HG03159 (cell line): ENCODE data around the gene C11orf68.
"Not testable (repeated sequence)": the region's sequence is repeated elsewhere in the genome, so short reads cannot be mapped to it uniquely, and the experiment has no call there.

ENCODE experiments used
- ATAC-seq: cut with Tn5 transposase; IDR thresholded peaks from one replicate; pipeline ENCODE4 v1.9.1; 2021; ENCODE audit warnings: mild to moderate bottlenecking, moderate library complexity; ENCODE audit not compliant: unreplicated experiment

The C11orf68 gene

GRCh38 chr11:65915101-65915820 is 3.6 kb downstream of the C11orf68 start:
- ATAC-seq, result no peak

GRCh38 chr11:65912845-65913244 is 6.0 kb downstream of the C11orf68 start:
- ATAC-seq, result no peak

DNA sequence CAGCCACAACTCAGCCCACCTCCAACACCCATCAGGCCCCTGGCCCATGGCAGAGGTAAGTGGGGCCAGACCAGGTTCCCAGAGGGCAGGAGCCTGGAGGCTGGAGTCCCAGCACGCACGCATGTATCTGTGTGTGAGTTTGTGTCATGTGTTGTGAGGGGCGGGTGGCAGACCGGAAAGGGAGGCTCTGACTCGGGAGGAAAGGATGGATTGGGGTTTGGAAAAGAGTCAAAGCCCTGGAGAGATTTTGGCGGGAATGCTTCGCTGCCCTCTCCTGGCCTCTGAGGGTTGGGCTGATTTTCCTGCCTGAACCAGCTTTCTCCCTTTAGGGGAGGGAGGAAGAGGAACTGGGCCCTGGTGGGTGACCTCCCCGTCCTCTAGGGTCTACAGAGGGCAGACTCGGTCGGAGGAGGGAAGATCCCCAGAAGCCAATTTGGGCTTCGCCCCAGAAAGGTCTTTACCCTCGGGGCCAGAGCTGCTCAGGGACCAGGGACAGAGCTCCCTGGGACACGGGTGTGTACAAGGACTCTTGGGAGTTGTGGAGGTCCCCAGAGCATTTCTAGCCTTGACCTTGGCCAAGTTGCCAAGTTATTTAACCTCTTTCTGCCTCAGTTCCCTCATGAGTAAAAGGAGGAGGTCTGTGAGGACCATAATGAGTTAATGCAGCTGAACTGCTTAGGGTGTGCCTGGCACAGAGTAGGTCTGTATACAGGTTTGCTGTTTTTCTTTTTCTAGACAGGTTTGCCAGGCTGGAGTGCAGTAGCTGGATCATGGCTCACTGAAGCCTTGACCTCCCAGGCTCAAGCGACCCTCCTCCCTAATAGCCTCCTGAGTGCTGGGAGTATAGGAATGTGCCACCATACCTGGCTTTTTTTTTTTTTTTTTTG is 6.9 kb downstream of the C11orf68 start:
- no peak for ATAC-seq

GRCh38 chr11:65907878-65908277 is 11.0 kb downstream of the C11orf68 start:
- ATAC-seq, result no peak

- ATAC-seq, result no peak
These were observed 12.3 kb downstream of the C11orf68 start for GRCh38 chr11:65906602-65907001.

- ATAC-seq, result no peak
These were observed 15.1 kb downstream of the C11orf68 start for GRCh38 chr11:65903715-65904114.

DNA sequence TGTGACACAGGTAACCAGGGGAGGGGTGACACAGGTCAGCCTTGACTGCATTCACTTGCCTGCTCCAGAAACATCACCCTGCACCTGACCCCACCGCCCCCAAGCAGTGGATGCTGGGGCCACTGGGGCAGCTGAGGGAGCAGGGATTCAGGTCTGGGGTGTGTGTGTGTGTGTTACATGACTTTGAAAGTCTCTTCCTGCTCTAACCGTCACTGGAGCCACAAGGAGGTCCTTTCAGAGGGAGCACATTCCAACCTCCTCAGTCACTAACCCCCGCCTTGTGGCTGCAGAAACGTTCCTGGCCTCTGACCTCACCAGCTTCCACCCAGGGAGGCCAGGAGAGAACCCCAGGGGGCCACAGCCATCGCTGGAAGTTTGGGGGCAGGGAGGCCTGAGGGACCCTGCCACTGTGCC is 15.8 kb downstream of the C11orf68 start:
- no peak for ATAC-seq

- no peak for ATAC-seq
These were observed 18.0 kb downstream of the C11orf68 start for GRCh38 chr11:65900899-65901180.

GRCh38 chr11:65900125-65900898 is 18.6 kb downstream of the C11orf68 start, which contains the start of gene FOSL1:
TSS of gene FOSL1 (minus strand) at chr11:65900388. CDS start at chr11:65900339, 49 bp downstream.
- peak; percentile 78 for ATAC-seq

- ATAC-seq, result no peak
These were observed 19.3 kb downstream of the C11orf68 start for GRCh38 chr11:65899356-65900124.

GRCh38 chr11:65898656-65899355 is 20.1 kb downstream of the C11orf68 start:
- no peak for ATAC-seq

DNA sequence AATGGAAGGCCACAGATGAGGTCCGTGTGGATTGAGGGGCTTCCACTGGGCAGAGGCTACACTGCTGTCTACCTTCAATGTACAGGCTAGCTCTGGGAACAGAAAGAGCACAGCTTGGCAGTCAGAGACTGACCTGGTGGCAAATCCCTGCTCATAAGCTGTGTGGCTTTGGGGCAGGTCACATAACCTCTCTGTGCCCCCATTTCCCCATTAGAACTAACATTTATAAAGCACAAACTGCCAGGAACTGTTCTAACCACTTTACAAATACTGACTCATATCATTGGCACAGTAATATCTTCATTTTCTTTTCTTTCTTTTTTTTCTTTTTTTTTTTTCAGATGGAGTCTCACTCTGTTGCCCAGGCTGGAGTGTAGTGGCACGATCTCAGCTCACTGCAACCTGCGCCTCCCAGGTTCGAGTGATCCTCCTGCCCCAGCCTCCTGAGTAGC is 21.8 kb downstream of the C11orf68 start:
- ATAC-seq, result no peak

DNA sequence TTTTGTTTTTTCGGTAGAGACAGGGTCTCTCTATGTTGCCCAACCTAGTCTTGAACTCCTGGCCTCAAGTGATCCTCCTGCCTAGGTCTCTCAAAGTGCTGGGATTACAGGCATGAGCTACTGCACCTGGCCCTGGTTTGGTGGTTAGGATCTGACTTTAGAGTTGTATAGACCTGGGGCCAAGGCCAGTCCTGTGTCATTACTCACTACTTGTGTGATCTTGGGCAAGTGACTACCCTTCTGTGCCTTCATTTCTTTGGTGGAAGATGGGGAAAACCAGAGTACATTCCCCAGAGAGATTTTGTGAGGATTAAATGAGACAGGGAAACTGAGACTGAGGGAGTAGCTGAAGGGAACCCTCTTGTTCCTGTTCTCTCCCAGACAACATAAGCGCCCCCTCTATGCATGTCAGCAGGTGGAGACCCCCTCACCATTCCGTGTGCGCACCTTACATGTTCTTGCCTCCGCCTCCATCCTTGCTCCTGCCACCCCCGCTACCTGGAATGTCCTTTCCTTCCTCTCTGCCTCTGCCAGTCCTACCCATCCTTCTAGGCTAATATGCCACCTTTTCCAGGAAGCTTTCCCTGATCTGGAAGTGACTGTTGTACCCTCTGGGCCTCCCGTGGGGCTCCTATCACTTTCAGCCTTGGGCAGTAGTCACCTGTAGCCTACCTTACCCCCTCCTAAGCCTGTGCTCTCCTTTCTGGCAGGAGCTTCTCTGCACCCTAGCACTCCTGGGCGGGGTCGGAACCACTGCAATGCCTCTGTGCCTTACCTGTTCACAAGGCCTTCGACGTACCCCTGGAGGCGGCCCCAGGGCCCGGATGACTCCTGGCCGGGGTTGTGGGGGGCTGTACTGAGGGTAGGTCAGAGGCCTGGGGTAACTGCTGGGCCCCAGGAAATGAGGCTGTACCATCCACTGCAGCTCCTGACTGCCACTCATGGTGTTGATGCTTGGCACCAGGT is 22.5 kb downstream of the C11orf68 start:
- no peak for ATAC-seq

GRCh38 chr11:65895482-65895981 is 23.3 kb downstream of the C11orf68 start:
- ATAC-seq, result no peak

DNA sequence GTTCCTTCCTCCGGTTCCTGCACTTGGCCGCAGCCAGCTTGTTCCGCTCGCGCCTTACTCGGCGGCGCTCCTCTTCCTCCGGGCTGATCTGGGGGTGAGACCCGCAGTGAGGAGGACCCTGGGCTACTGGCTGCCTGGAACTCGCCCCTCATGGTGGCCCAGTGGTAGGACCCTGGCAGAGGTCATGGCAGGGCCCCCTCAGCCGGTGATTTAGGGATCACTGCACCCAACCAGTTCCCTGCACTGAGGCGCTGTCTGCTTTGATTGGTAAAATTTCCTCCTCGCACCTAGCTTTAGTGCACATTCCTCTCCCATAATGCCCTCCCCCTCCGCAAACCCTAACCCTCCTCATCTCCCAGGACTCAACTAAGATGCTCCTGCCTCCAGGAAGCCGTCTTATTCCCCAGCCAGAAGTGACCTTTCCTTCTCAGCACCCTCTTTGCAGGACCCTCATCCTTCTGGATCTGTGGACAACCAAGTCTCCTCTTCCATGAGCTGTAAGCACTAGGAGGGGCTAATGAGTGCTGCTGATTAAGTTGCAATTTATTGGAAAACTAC is 24.7 kb downstream of the C11orf68 start:
- no peak for ATAC-seq

- ATAC-seq, result no peak
These were observed 26.1 kb downstream of the C11orf68 start for GRCh38 chr11:65892661-65893317.

DNA sequence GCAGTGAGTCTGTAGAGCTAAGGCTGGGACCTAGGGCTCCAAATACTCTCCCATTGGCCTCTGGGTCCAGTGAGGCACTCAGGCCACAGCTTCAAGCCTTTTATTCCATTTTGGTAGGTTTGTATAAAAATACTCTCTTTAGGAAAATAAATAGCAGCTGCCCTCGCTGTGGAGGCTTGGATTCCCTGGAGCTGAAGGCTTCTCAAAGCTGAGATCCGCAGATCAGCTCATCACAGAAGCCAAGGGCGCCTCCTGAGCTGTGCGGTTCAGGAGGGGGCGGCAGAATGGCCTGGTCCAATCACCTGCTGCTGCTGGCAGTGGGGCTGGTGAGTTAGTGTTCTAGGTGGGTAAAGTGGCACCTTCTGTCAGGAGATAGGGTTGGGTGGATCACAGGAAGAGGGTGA is 26.7 kb downstream of the C11orf68 start:
- not testable (repeated sequence) for ATAC-seq
